K562 (cell line): ENCODE data around the gene RAVER2. TPM values are rescaled to one million over a fixed set of nuclear protein-coding genes. Genes with fewer than 3 reads are reported as not detected.

Experiments
- ATAC-seq: fragments of 200-7000 bp; cut with Tn5 transposase; 3 replicates; pipeline ENCODE4 v1.9.1; 2020; ENCODE audit warnings: moderate library complexity
- BruUV-seq: library from RNA; stranded (reverse); fragments of 400-500 nt; replicated peaks from 2 replicates; lab custom pipeline; 2021; lab: Mats Ljungman, UMichigan
- CTCF ChIA-PET: fragments of 300-600 bp; formaldehyde crosslinking; extraction: SDS; loops from one replicate; lab custom pipeline; 2021; ENCODE audit warnings: low intra/inter-chr PET ratio; lab: Yijun Ruan, JAX
- POLR2A ChIA-PET: fragments of 300-600, 350-650 bp; sonication (Branson Sonifier 250); formaldehyde crosslinking; extraction: SDS; loops from one replicate; lab custom pipeline; 2021; ENCODE audit warnings: antibody characterized with exemption, inconsistent platforms; lab: Yijun Ruan, JAX
- DNase-seq, 4 experiments: peaks; one replicate each; pipeline versions ENCODE4 v3.0.0 to v3.0.0-alpha.2; 2011 to 2018; ENCODE audit warnings: low spot score in 3 of 4, mixed read lengths in 3 of 4; ENCODE audit errors: extremely low read depth in 1 of 4
- FAIRE-seq: peaks from 2 replicates; lab custom pipeline; 2011; peaks lifted over from hg19 to GRCh38; lab: Jason Lieb, UNC
- H2AFZ ChIP-seq: 2 replicates; pipeline ENCODE4 v1.6.0; 2011; ENCODE audit warnings: low read depth, low read length, control low read depth, inconsistent platforms
- H3K27ac ChIP-seq: fragments of 200-600 bp; 3 replicates; pipeline ENCODE4 v1.8.0; 2011; ENCODE audit warnings: low read depth, mild to moderate bottlenecking, control low read depth, inconsistent platforms, low read length, moderate library complexity, mixed read lengths; ENCODE audit errors: extremely low read depth
- H3K27me3 ChIP-seq, 2 experiments: fragments of 300-600 bp in 1 of 2; 2 replicates in 1 of 2; 3 replicates in 1 of 2; pipeline versions ENCODE4 v1.6.0 to v1.8.0; 2011; ENCODE audit warnings: inconsistent platforms in 2 of 2, low read length in 2 of 2, mild to moderate bottlenecking in 1 of 2, mixed read lengths in 1 of 2, moderate library complexity in 1 of 2; ENCODE audit not compliant: control insufficient read depth in 2 of 2, insufficient read depth in 2 of 2
- H3K36me3 ChIP-seq: fragments of 300-600 bp; 3 replicates; pipeline ENCODE4 v1.8.0; 2011; ENCODE audit warnings: mild to moderate bottlenecking, low read length, inconsistent platforms; ENCODE audit not compliant: control insufficient read depth, insufficient read depth
- H3K4me1 ChIP-seq, 2 experiments: fragments of 200-600 bp in 1 of 2; replicated peaks in 1 of 2; 2 replicates in 1 of 2; 3 replicates in 1 of 2; pipeline versions ENCODE4 v1.5.1 to v1.8.0; 2011; ENCODE audit warnings: inconsistent platforms in 2 of 2, low read length in 2 of 2, mild to moderate bottlenecking in 1 of 2, mixed read lengths in 1 of 2, moderate library complexity in 1 of 2; ENCODE audit not compliant: control insufficient read depth in 2 of 2, insufficient read depth in 2 of 2
- H3K4me2 ChIP-seq: 2 replicates; pipeline ENCODE4 v1.6.1; 2011; ENCODE audit warnings: low read length, control low read depth, inconsistent platforms, mixed read lengths; ENCODE audit not compliant: insufficient read depth
- H3K4me3 ChIP-seq: fragments of 200-600 bp; sonication (generic), shearing (Covaris generic); 2 replicates; pipeline ENCODE4 v1.5.1; 2016; ENCODE audit warnings: control low read depth, inconsistent platforms
- H3K79me2 ChIP-seq: fragments of 200-600 bp; 3 replicates; pipeline ENCODE4 v1.8.0; 2011; ENCODE audit warnings: low read length, inconsistent platforms; ENCODE audit not compliant: control insufficient read depth, insufficient read depth
- H3K9ac ChIP-seq, 2 experiments: 2 replicates each; pipeline versions ENCODE4 v1.6.0 to v1.6.1; 2011; ENCODE audit warnings: low read depth in 2 of 2, low read length in 2 of 2, control low read depth in 1 of 2, inconsistent platforms in 1 of 2, mild to moderate bottlenecking in 1 of 2, mixed read lengths in 1 of 2; ENCODE audit not compliant: insufficient read depth in 1 of 2
- H3K9me1 ChIP-seq: one replicate; pipeline ENCODE4 v1.6.0; 2011; ENCODE audit warnings: inconsistent platforms, mild to moderate bottlenecking, low read length, moderate library complexity; ENCODE audit not compliant: control insufficient read depth, insufficient read depth
- H3K9me3 ChIP-seq: replicated peaks from 2 replicates; pipeline ENCODE4 v1.5.1; 2011; ENCODE audit warnings: low read depth, low read length, inconsistent platforms; ENCODE audit not compliant: control insufficient read depth, insufficient read depth
- H4K20me1 ChIP-seq: replicated peaks from 2 replicates; pipeline ENCODE4 v1.6.1; 2011; ENCODE audit warnings: low read length, inconsistent platforms, mixed read lengths; ENCODE audit not compliant: control insufficient read depth, insufficient read depth
- ARID1B ChIP-seq: fragments of 450-650 bp; IDR thresholded peaks from 2 replicates; pipeline ENCODE4 v1.6.1; 2016; ENCODE audit warnings: antibody characterized with exemption, mild to moderate bottlenecking, inconsistent platforms
- CBFA2T3 ChIP-seq: fragments of 450-650 bp; IDR thresholded peaks from 2 replicates; pipeline ENCODE4 v1.6.1; 2017
- CREB3 ChIP-seq: fragments of 450-650 bp; conservative IDR thresholded peaks from 2 replicates; pipeline ENCODE4 v1.6.1; 2016; ENCODE audit warnings: missing genetic modification characterization, low read depth, mild to moderate bottlenecking, missing compliant biosample characterization, moderate library complexity
- DMBX1 ChIP-seq: fragments of 250-450 bp; sonication (Bioruptor Pico); IDR thresholded peaks from 2 replicates; pipeline ENCODE4 v1.8.0; 2022; ENCODE audit warnings: inconsistent platforms, mild to moderate bottlenecking, moderate library complexity, borderline replicate concordance
- EP300 ChIP-seq: IDR thresholded peaks from 2 replicates; pipeline ENCODE4 v1.6.1; 2012; ENCODE audit warnings: low read length, improper control_type of control experiment
- GABPB1 ChIP-seq: sonication (generic); formaldehyde crosslinking; IDR thresholded peaks from 2 replicates; pipeline ENCODE4 v1.8.0; 2022; ENCODE audit warnings: mild to moderate bottlenecking, missing genetic modification reagents
- GATA2 ChIP-seq: sonication (generic); formaldehyde crosslinking; IDR thresholded peaks from 2 replicates; pipeline ENCODE4 v1.4.0; 2020; ENCODE audit warnings: mild to moderate bottlenecking, missing genetic modification reagents
- HEY1 ChIP-seq: fragments of 250-450 bp; sonication (Bioruptor Pico); IDR thresholded peaks from 2 replicates; pipeline ENCODE4 v1.5.0; 2020; ENCODE audit warnings: mild to moderate bottlenecking, moderate library complexity, borderline replicate concordance
- ID3 ChIP-seq, 2 experiments: fragments of 250-450 bp in 1 of 2; fragments of 450-650 bp in 1 of 2; sonication (Bioruptor Pico) in 1 of 2; IDR thresholded peaks; 2 replicates each; pipeline versions ENCODE4 v1.6.1 to v1.8.0; 2016 to 2021; ENCODE audit warnings: mild to moderate bottlenecking in 2 of 2, moderate library complexity in 2 of 2, missing compliant biosample characterization in 1 of 2, missing genetic modification characterization in 1 of 2
- JUND ChIP-seq, 2 experiments: IDR thresholded peaks; 2 replicates in 1 of 2; 3 replicates in 1 of 2; pipeline ENCODE4 v1.6.1; 2011; ENCODE audit warnings: borderline replicate concordance in 2 of 2, low read depth in 2 of 2, low read length in 2 of 2, improper control_type of control experiment in 1 of 2, missing biosample characterization in 1 of 2, missing genetic modification characterization in 1 of 2, missing genetic modification reagents in 1 of 2
- L3MBTL2 ChIP-seq: fragments of 450-650 bp; IDR thresholded peaks from 2 replicates; pipeline ENCODE4 v1.6.1; 2016; ENCODE audit warnings: mild to moderate bottlenecking, moderate library complexity
- NCOA1 ChIP-seq: fragments of 450-650 bp; IDR thresholded peaks from 2 replicates; pipeline ENCODE4 v1.6.1; 2016; ENCODE audit warnings: low read depth
- NR2C1 ChIP-seq, 2 experiments: fragments of 450-650 bp; IDR thresholded peaks; 2 replicates each; pipeline ENCODE4 v1.6.1; 2017; ENCODE audit warnings: mild to moderate bottlenecking in 2 of 2, antibody characterized with exemption in 1 of 2, inconsistent platforms in 1 of 2, missing compliant biosample characterization in 1 of 2, missing genetic modification characterization in 1 of 2
- NR4A1 ChIP-seq, 2 experiments: fragments of 250-450 bp in 1 of 2; fragments of 450-650 bp in 1 of 2; sonication (Bioruptor Pico) in 1 of 2; IDR thresholded peaks; 2 replicates each; pipeline versions ENCODE4 v1.4.0 to v1.6.1; 2016 to 2020; ENCODE audit warnings: mild to moderate bottlenecking in 2 of 2, missing compliant biosample characterization in 1 of 2, missing genetic modification characterization in 1 of 2, moderate library complexity in 1 of 2
- PYGO2 ChIP-seq: fragments of 450-650 bp; IDR thresholded peaks from 2 replicates; pipeline ENCODE4 v1.6.1; 2016; ENCODE audit warnings: mild to moderate bottlenecking, missing genetic modification characterization, moderate library complexity, missing compliant biosample characterization
- RNF2 ChIP-seq: sonication (generic); IDR thresholded peaks from 2 replicates; pipeline ENCODE4 v1.6.1; 2016
- TAF9B ChIP-seq: fragments of 450-650 bp; IDR thresholded peaks from 2 replicates; pipeline ENCODE4 v1.6.1; 2018; ENCODE audit warnings: mild to moderate bottlenecking; ENCODE audit not compliant: partially characterized antibody
- ZBTB34 ChIP-seq: fragments of 250-450 bp; sonication (Bioruptor Pico); IDR thresholded peaks from 2 replicates; pipeline ENCODE4 v1.8.0; 2021; ENCODE audit warnings: mild to moderate bottlenecking, moderate library complexity
- ZNF124 ChIP-seq: sonication (generic); formaldehyde crosslinking; IDR thresholded peaks from 2 replicates; pipeline ENCODE4 v1.8.1; 2022; ENCODE audit warnings: missing genetic modification reagents
- WGBS: fragments of 100-300 bp; shearing (Covaris generic); methylation state at CpG from one replicate; pipeline ENCODE4 v1.1.6; 2016; ENCODE audit warnings: low coverage, mixed read lengths; ENCODE audit not compliant: insufficient coverage; ENCODE audit errors: missing lambda C conversion rate; 5-methylcytosine and 5-hydroxymethylcytosine counted together
- in situ Hi-C: fragments of 300-500 bp; cut with MboI; formaldehyde crosslinking; loops from 4 replicates; pipeline ENCODE4 v1.15.0; 2018; ENCODE audit warnings: inconsistent platforms, mixed read lengths
- intact Hi-C: fragments of 100-400 bp; cut with micrococcal nuclease; formaldehyde crosslinking; loops from 2 replicates; pipeline ENCODE4 v1.14.2; 2022
- polyA plus RNA-seq, 8 experiments: library from polyadenylated mRNA; depleted of rRNA in 4 of 8; stranded (reverse) in 5 of 8; unstranded in 3 of 8; fragments of >200 nt; fragmentation: Nextera tagmentation in 2 of 8; fragmentation: Illumina TruSeq in 1 of 8; extraction: Ambion mirVana in 2 of 8; extraction: Trizol in 1 of 8; gene quantifications; 2 replicates each; pipeline versions ENCODE4 v1.2.1 to v1.2.3, GENCODE V29; 2011 to 2014; ENCODE audit warnings: inconsistent platforms in 1 of 8, missing spikeins in 1 of 8
- total RNA-seq, 7 experiments: library from RNA; depleted of rRNA in 6 of 7; stranded (reverse); fragments of >200 nt in 6 of 7; fragmentation: Illumina TruSeq in 2 of 7; extraction: Trizol in 2 of 7; gene quantifications; 2 replicates each; pipeline versions ENCODE4 v1.2.1 to v1.2.3, GENCODE V29; 2011 to 2021; ENCODE audit warnings: low replicate concordance in 1 of 7

The RAVER2 gene
- total and polyA plus RNA-seq, 9 of the 15 experiments (the other 6 are each of a cell fraction or from before 2014, with no cell fraction given): 1.8 to 6.1 (median 4.4) TPM

GRCh38 chr1:64757213-64757612 lies 12.3 kb downstream of the RAVER2 start (continued):
- 0 out of 2 replicates have a peak, but pooled peaks have one; percentile 20 for TF ChIP-seq GABPB1 (CRISPR knock-in tag)
- peak; percentile 31 for TF ChIP-seq TAF9B
- TF ChIP-seq CBFA2T3: peak; percentile 72
- no peak for TF ChIP-seq RNF2
- TF ChIP-seq ARID1B: peak; percentile 71
- TF ChIP-seq NCOA1: peak; percentile 51; the same call in 1 of the 2 replicates
- TF ChIP-seq EP300: peak; percentile 74
- peak; percentile 38; the same call in 1 of the 2 replicates for TF ChIP-seq L3MBTL2
- TF ChIP-seq JUND (IDR thresholded peaks at IDR 0.05; ENCODE audit: borderline replicate concordance, low read depth, low read length): peak; percentile 87
- peak; percentile 83 for TF ChIP-seq JUND (tag; IDR thresholded peaks at IDR 0.05; ENCODE audit: borderline replicate concordance, low read depth, low read length)
- 0 out of 2 replicates have a peak, but pooled peaks have one; percentile 4 for TF ChIP-seq HEY1 (CRISPR knock-in tag)

- CTCF ChIA-PET: no interaction called here
- Histone ChIP-seq H2AFZ (no peak overlapping the region), H3K4me2 (no peak overlapping the region), H3K4me1 (peaks cover 0 to 14% of the 10 kb centered on the region in 2 experiments; a peak in 2 of 5 replicates), H3K36me3 (no peaks in the 10 kb centered on the region), H3K9me3 (no peaks in the 10 kb centered on the region), H3K9ac (no peak overlapping the region), H3K9me1 (no peaks in the 10 kb centered on the region), H3K27me3 (no peaks in the 10 kb centered on the region), H3K4me3 (no peak overlapping the region), H3K27ac (no peak overlapping the region), H4K20me1 (no peaks in the 10 kb centered on the region), H3K79me2 (no peaks in the 10 kb centered on the region)
- no TSS peak for BruUV-seq
- POLR2A ChIA-PET: interaction anchor here (1.1 to 3.2 kb wide), 3 partner anchors 8 to 83 kb away, joined by 4 to 12 read pairs (median 6); no protein-coding TSS in a partner anchor
- FAIRE-seq (no peak), ATAC-seq (no peak), DNase-seq (no peak)
- in situ Hi-C loops: no loop called here
- intact Hi-C loops: no loop called here
- WGBS: 38% methylated on average over 3 of the region's 3 CpGs
- TF ChIP-seq GATA2 (CRISPR knock-in tag): no peak
- 0 out of 2 replicates have a peak, but pooled peaks have one; percentile 28 for TF ChIP-seq PYGO2 (tag)
- TF ChIP-seq DMBX1 (CRISPR knock-in tag): peak; percentile 80; the same call in 1 of the 2 replicates
- TF ChIP-seq ZBTB34 (CRISPR knock-in tag): no peak
- no peak for TF ChIP-seq ZNF124 (CRISPR knock-in tag)
- no peak for TF ChIP-seq NR2C1 (IDR thresholded peaks at IDR 0.05)
- TF ChIP-seq NR2C1 (tag; IDR thresholded peaks at IDR 0.05): peak; percentile 53
- no peak for TF ChIP-seq ID3 (CRISPR knock-in tag; IDR thresholded peaks at IDR 0.05)
- peak; percentile 77 for TF ChIP-seq ID3 (tag; IDR thresholded peaks at IDR 0.05)
- TF ChIP-seq NR4A1 (CRISPR knock-in tag; IDR thresholded peaks at IDR 0.05): no peak
- TF ChIP-seq NR4A1 (tag; IDR thresholded peaks at IDR 0.05): peak; percentile 41; the same call in 1 of the 2 replicates
- 0 out of 2 replicates have a peak, but pooled peaks have one; percentile 33 for TF ChIP-seq CREB3
These were observed 13.4 kb downstream of the RAVER2 start for GRCh38 chr1:64758233-64758632.
